HepG2 (cell line): ENCODE results near the gene JMJD6. TPM values are rescaled to one million over a fixed set of nuclear protein-coding genes. Genes with fewer than 3 reads are reported as not detected.

ENCODE experiments used
- AKAP8 ChIP-seq: sonication (generic); formaldehyde crosslinking; IDR thresholded peaks from 2 replicates; pipeline ENCODE4 v1.5.1; 2020; ENCODE audit warnings: mild to moderate bottlenecking, missing genetic modification reagents
- FOXM1 ChIP-seq: sonication (generic); formaldehyde crosslinking; IDR thresholded peaks from 2 replicates; pipeline ENCODE4 v1.5.0; 2020; ENCODE audit warnings: missing genetic modification reagents
- GFI1 ChIP-seq: sonication (generic); formaldehyde crosslinking; IDR thresholded peaks from 2 replicates; pipeline ENCODE4 v1.5.0; 2020; ENCODE audit warnings: missing genetic modification reagents, mild to moderate bottlenecking, borderline replicate concordance
- HNF4A ChIP-seq: sonication (generic); formaldehyde crosslinking; IDR thresholded peaks from 2 replicates; pipeline ENCODE4 v1.4.0; 2020; ENCODE audit warnings: missing genetic modification reagents
- HOXD1 ChIP-seq: sonication (generic); formaldehyde crosslinking; IDR thresholded peaks from 2 replicates; pipeline ENCODE4 v1.5.0; 2020; ENCODE audit warnings: missing genetic modification reagents
- JARID2 ChIP-seq: sonication (generic); formaldehyde crosslinking; IDR thresholded peaks from 2 replicates; pipeline ENCODE4 v1.8.1; 2023; ENCODE audit warnings: missing genetic modification reagents, inconsistent platforms; ENCODE audit not compliant: insufficient replicate concordance
- KLF9 ChIP-seq: IDR thresholded peaks from 2 replicates; pipeline ENCODE4 v1.6.1; 2016; ENCODE audit warnings: low read depth
- NPAS2 ChIP-seq: sonication (generic); formaldehyde crosslinking; IDR thresholded peaks from 2 replicates; pipeline ENCODE4 v1.8.0; 2022; ENCODE audit warnings: mild to moderate bottlenecking, missing genetic modification reagents, borderline replicate concordance
- RFXAP ChIP-seq: sonication (generic); formaldehyde crosslinking; IDR thresholded peaks from 2 replicates; pipeline ENCODE4 v1.4.0; 2020; ENCODE audit warnings: missing genetic modification reagents, borderline replicate concordance
- TARDBP ChIP-seq: sonication (generic); formaldehyde crosslinking; IDR thresholded peaks from 2 replicates; pipeline ENCODE4 v1.8.0; 2022; ENCODE audit warnings: mild to moderate bottlenecking, missing genetic modification reagents
- ZFY ChIP-seq: sonication (generic); formaldehyde crosslinking; IDR thresholded peaks from 2 replicates; pipeline ENCODE4 v1.4.0; 2020; ENCODE audit warnings: missing genetic modification reagents
- ZKSCAN1 ChIP-seq: fragments of 150-350 bp; IDR thresholded peaks from 2 replicates; pipeline ENCODE4 v1.6.1; 2014; ENCODE audit warnings: low read length
- ZNF3 ChIP-seq: IDR thresholded peaks from 2 replicates; pipeline ENCODE4 v1.7.0; 2017; ENCODE audit warnings: inconsistent platforms
- ZNF335 ChIP-seq: sonication (generic); formaldehyde crosslinking; IDR thresholded peaks from 2 replicates; pipeline ENCODE4 v1.4.0; 2020; ENCODE audit warnings: missing genetic modification reagents
- ZNF33B ChIP-seq: sonication (generic); formaldehyde crosslinking; IDR thresholded peaks from 2 replicates; pipeline ENCODE4 v1.5.1; 2020; ENCODE audit warnings: mild to moderate bottlenecking, missing genetic modification reagents
- ZNF570 ChIP-seq: sonication (generic); formaldehyde crosslinking; IDR thresholded peaks from 2 replicates; pipeline ENCODE4 v1.4.0; 2020; ENCODE audit warnings: mild to moderate bottlenecking, missing genetic modification reagents, borderline replicate concordance
- ZNF816 ChIP-seq: sonication (generic); formaldehyde crosslinking; IDR thresholded peaks from 2 replicates; pipeline ENCODE4 v1.8.0; 2022; ENCODE audit warnings: missing genetic modification reagents, mild to moderate bottlenecking, borderline replicate concordance
- polyA plus RNA-seq, 8 experiments: library from polyadenylated mRNA; depleted of rRNA in 3 of 8; stranded (reverse) in 7 of 8; unstranded in 1 of 8; fragments of >200 nt; fragmentation: Illumina TruSeq in 4 of 8; extraction: Trizol in 4 of 8; gene quantifications; 2 replicates each; pipeline versions ENCODE4 v1.2.1 to v1.2.3, GENCODE V29; 2011 to 2016; ENCODE audit warnings: low read depth in 4 of 8, missing spikeins in 1 of 8, mixed read lengths in 1 of 8; ENCODE audit not compliant: insufficient read depth in 1 of 8
- total RNA-seq, 5 experiments: library from RNA; depleted of rRNA; stranded (reverse); fragments of >200 nt; fragmentation: Illumina TruSeq; extraction: Trizol; gene quantifications; 2 replicates each; pipeline ENCODE4 v1.2.3, GENCODE V29; 2016; ENCODE audit warnings: low read depth in 1 of 5
- TF ChIP-seq, protein P1 (sequence below): IDR thresholded peaks from 2 replicates; pipeline ENCODE4 v1.6.1; 2016; ENCODE audit warnings: low read depth, missing genetic modification reagents, missing compliant biosample characterization
- TF ChIP-seq, protein P2 (sequence below): IDR thresholded peaks from 2 replicates; pipeline ENCODE4 v1.6.1; 2016; ENCODE audit warnings: low read depth, control low read depth
- TF ChIP-seq, protein P3 (sequence below): sonication (generic); formaldehyde crosslinking; IDR thresholded peaks from 2 replicates; pipeline ENCODE4 v1.4.0; 2020; ENCODE audit warnings: missing genetic modification reagents

JMJD6 gene
- total and polyA plus RNA-seq, 2 of the 13 experiments (the other 11 are each of a cell fraction or from before 2014, with no cell fraction given), result 33.6 to 41.0 TPM

DNA sequence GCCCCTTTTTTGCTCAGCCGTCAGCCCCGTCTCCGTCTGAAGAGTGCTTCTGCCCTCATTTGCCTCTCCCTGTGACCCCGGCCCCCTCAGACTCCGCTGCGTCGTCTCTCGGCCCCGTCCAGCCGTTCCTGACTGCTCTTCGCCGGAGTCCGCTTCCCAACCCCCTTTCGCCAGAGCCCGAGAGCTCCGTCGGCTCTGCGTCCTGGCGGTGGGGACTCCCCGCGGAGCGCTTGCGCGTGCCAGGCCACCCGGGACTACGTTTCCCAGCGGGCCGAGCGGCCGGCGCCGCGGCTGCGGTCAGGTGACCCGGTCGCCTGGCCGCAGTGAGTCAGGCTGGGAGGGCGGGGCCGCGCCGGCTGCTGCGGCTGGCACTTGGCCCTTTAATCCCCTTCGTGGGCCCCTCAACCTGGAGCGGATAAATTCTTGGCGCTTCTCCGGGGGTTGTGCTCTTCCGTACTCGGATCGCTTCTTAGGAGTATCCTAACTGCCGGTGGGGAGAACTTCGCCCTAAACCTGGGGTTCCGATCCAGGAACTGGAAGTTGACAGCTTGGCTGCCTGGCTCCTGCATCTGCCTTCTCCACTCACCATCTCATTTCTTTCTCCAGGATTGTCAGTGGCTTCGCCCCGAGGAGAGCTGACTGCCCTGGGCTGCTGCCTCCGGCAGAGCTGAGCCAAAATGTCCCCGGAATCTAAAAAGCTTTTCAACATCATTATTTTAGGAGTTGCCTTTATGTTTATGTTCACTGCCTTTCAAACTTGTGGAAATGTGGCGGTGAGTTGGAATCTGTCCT lies 11.5 kb upstream of the JMJD6 start, which contains the start of gene MFSD11 (continued):
- TF ChIP-seq FOXM1 (CRISPR knock-in tag), result 0 out of 2 replicates have a peak, but pooled peaks have one; percentile 35
- TF ChIP-seq NPAS2 (CRISPR knock-in tag), result no peak
- no peak for TF ChIP-seq AKAP8
- no peak for TF ChIP-seq GFI1
- TF ChIP-seq TARDBP, result no peak
- peak; percentile 43; the same call in 1 of the 2 replicates for TF ChIP-seq ZNF570 (CRISPR knock-in tag)
- TF ChIP-seq ZKSCAN1, result no peak
- no peak; the same call in none of the 2 replicates for TF ChIP-seq KLF9
- TF ChIP-seq, protein P1, sequence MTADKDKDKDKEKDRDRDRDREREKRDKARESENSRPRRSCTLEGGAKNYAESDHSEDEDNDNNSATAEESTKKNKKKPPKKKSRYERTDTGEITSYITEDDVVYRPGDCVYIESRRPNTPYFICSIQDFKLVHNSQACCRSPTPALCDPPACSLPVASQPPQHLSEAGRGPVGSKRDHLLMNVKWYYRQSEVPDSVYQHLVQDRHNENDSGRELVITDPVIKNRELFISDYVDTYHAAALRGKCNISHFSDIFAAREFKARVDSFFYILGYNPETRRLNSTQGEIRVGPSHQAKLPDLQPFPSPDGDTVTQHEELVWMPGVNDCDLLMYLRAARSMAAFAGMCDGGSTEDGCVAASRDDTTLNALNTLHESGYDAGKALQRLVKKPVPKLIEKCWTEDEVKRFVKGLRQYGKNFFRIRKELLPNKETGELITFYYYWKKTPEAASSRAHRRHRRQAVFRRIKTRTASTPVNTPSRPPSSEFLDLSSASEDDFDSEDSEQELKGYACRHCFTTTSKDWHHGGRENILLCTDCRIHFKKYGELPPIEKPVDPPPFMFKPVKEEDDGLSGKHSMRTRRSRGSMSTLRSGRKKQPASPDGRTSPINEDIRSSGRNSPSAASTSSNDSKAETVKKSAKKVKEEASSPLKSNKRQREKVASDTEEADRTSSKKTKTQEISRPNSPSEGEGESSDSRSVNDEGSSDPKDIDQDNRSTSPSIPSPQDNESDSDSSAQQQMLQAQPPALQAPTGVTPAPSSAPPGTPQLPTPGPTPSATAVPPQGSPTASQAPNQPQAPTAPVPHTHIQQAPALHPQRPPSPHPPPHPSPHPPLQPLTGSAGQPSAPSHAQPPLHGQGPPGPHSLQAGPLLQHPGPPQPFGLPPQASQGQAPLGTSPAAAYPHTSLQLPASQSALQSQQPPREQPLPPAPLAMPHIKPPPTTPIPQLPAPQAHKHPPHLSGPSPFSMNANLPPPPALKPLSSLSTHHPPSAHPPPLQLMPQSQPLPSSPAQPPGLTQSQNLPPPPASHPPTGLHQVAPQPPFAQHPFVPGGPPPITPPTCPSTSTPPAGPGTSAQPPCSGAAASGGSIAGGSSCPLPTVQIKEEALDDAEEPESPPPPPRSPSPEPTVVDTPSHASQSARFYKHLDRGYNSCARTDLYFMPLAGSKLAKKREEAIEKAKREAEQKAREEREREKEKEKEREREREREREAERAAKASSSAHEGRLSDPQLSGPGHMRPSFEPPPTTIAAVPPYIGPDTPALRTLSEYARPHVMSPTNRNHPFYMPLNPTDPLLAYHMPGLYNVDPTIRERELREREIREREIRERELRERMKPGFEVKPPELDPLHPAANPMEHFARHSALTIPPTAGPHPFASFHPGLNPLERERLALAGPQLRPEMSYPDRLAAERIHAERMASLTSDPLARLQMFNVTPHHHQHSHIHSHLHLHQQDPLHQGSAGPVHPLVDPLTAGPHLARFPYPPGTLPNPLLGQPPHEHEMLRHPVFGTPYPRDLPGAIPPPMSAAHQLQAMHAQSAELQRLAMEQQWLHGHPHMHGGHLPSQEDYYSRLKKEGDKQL (CRISPR knock-in tag), result peak; percentile 12; the same call in 1 of the 2 replicates
- peak; percentile 72 for TF ChIP-seq ZNF335
- TF ChIP-seq JARID2, result no peak
- 0 out of 2 replicates have a peak, but pooled peaks have one; percentile 84 for TF ChIP-seq ZNF816 (CRISPR knock-in tag)
- TF ChIP-seq ZNF3 (CRISPR knock-in tag), result peak; percentile 25; the same call in 1 of the 2 replicates
- TF ChIP-seq HNF4A (CRISPR knock-in tag), result 0 out of 2 replicates have a peak, but pooled peaks have one; percentile 1
- TF ChIP-seq RFXAP (CRISPR knock-in tag), result 0 out of 2 replicates have a peak, but pooled peaks have one; percentile 8
- TF ChIP-seq, protein P2, sequence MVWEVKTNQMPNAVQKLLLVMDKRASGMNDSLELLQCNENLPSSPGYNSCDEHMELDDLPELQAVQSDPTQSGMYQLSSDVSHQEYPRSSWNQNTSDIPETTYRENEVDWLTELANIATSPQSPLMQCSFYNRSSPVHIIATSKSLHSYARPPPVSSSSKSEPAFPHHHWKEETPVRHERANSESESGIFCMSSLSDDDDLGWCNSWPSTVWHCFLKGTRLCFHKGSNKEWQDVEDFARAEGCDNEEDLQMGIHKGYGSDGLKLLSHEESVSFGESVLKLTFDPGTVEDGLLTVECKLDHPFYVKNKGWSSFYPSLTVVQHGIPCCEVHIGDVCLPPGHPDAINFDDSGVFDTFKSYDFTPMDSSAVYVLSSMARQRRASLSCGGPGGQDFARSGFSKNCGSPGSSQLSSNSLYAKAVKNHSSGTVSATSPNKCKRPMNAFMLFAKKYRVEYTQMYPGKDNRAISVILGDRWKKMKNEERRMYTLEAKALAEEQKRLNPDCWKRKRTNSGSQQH (CRISPR knock-in tag), result peak; percentile 72; the same call in 1 of the 2 replicates
- TF ChIP-seq HOXD1, result peak; percentile 10; the same call in 1 of the 2 replicates
- TF ChIP-seq, protein P3, sequence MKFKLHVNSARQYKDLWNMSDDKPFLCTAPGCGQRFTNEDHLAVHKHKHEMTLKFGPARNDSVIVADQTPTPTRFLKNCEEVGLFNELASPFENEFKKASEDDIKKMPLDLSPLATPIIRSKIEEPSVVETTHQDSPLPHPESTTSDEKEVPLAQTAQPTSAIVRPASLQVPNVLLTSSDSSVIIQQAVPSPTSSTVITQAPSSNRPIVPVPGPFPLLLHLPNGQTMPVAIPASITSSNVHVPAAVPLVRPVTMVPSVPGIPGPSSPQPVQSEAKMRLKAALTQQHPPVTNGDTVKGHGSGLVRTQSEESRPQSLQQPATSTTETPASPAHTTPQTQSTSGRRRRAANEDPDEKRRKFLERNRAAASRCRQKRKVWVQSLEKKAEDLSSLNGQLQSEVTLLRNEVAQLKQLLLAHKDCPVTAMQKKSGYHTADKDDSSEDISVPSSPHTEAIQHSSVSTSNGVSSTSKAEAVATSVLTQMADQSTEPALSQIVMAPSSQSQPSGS (CRISPR knock-in tag), result 0 out of 2 replicates have a peak, but pooled peaks have one; percentile 52
- TF ChIP-seq ZFY, result peak; percentile 33
- TF ChIP-seq ZNF33B (CRISPR knock-in tag), result peak; percentile 81; the same call in 1 of the 2 replicates
